Endothelial cell (in vitro differentiated cells): Measurements from ENCODE around the gene EIF2B5. TPM values are rescaled to one million over a fixed set of nuclear protein-coding genes. Genes with fewer than 3 reads are reported as not detected.
"Not testable (repeated sequence)": the region's sequence is repeated elsewhere in the genome, so short reads cannot be mapped to it uniquely, and the experiment has no call there.

Experiments used
- DNase-seq: peaks from one replicate; pipeline ENCODE4 v3.0.0; 2021; ENCODE audit warnings: low spot score
- H3K27ac Mint-ChIP-seq: one replicate; pipeline ENCODE4 v1.8.0; 2021; ENCODE audit warnings: mixed read lengths, inconsistent platforms; ENCODE audit not compliant: unreplicated experiment
- H3K27me3 Mint-ChIP-seq: one replicate; pipeline ENCODE4 v1.8.0; 2021; ENCODE audit warnings: mild to moderate bottlenecking, moderate library complexity, mixed read lengths, inconsistent platforms; ENCODE audit not compliant: unreplicated experiment
- H3K36me3 Mint-ChIP-seq: one replicate; pipeline ENCODE4 v1.8.0; 2021; ENCODE audit warnings: mild to moderate bottlenecking, low read depth, mixed read lengths, inconsistent platforms; ENCODE audit not compliant: unreplicated experiment
- H3K4me1 Mint-ChIP-seq: one replicate; pipeline ENCODE4 v1.8.0; 2021; ENCODE audit warnings: mild to moderate bottlenecking, mixed read lengths, inconsistent platforms; ENCODE audit not compliant: unreplicated experiment
- H3K4me3 Mint-ChIP-seq: one replicate; pipeline ENCODE4 v1.8.0; 2021; ENCODE audit warnings: mild to moderate bottlenecking, mixed read lengths, inconsistent platforms; ENCODE audit not compliant: unreplicated experiment
- H3K9me3 Mint-ChIP-seq: one replicate; pipeline ENCODE4 v1.8.0; 2021; ENCODE audit warnings: mixed read lengths, inconsistent platforms; ENCODE audit not compliant: unreplicated experiment
- total RNA-seq: library from RNA; stranded (reverse); fragmentation: NEBNext Ultra II Directional; extraction: Animal tissue kit (Norgen Biotek cat#: 25700); gene quantifications from one replicate; pipeline ENCODE4 v1.2.1, GENCODE V29; 2021; ENCODE audit not compliant: unreplicated experiment
- TF ChIP-seq, protein P1 (sequence below): fragments of 200-600 bp; sonication (generic); IDR thresholded peaks from one replicate; pipeline ENCODE4 v1.5.0; 2021; ENCODE audit warnings: antibody characterized with exemption; ENCODE audit not compliant: unreplicated experiment

EIF2B5 gene
- total RNA-seq, 1 donor from 2014 or later: 37.0 TPM

DNA sequence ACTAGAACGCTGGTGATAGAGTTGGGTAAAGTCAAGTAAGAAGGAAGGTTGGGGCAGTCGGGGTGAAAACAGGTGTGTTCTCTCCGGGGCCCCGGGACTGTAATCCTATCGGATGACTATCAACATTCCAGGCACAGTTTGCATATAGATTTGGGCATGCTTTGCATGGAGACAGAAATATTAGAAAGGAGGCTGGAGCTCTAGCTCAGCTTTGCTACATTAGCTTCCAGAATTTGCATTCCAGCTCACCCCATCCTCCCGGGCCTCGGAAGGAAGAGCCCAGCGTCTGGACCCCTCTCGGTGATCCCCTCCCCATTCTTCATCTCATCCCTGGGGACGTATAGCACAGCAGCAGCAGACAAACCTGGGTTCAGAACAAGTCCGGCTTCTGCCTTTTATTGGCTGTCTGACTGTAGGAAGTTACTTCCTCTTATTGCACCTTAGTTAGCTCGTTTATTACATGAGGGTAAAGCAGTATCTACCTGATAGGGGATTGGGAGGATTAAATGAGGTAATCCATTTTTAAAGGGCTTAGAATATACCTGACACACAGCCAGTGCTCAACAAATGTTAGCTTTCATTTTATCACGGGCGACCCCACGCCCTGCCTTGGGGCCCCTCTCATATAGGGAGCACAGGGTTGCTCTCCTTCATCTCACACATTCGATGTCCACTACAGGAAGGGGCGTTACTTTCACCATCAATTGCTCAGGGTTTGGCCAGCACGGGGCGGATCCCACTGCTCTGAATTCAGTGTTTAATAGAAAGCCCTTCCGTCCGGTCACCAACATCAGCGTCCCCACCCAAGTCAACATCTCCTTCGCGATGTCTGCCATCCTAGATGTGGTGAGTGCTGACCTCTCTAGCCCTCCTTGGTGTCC is 35.1 kb upstream of the EIF2B5 start:
- TF ChIP-seq, protein P1, sequence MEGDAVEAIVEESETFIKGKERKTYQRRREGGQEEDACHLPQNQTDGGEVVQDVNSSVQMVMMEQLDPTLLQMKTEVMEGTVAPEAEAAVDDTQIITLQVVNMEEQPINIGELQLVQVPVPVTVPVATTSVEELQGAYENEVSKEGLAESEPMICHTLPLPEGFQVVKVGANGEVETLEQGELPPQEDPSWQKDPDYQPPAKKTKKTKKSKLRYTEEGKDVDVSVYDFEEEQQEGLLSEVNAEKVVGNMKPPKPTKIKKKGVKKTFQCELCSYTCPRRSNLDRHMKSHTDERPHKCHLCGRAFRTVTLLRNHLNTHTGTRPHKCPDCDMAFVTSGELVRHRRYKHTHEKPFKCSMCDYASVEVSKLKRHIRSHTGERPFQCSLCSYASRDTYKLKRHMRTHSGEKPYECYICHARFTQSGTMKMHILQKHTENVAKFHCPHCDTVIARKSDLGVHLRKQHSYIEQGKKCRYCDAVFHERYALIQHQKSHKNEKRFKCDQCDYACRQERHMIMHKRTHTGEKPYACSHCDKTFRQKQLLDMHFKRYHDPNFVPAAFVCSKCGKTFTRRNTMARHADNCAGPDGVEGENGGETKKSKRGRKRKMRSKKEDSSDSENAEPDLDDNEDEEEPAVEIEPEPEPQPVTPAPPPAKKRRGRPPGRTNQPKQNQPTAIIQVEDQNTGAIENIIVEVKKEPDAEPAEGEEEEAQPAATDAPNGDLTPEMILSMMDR: no peak
- DNase-seq: no peak
- Mint-ChIP-seq H3K4me1 (no peaks in the 10 kb centered on the region), H3K27me3 (peaks cover 2% of the 10 kb centered on the region), H3K9me3 (no peaks in the 10 kb centered on the region), H3K4me3 (no peak overlapping the region), H3K36me3 (no peaks in the 10 kb centered on the region), H3K27ac (no peak overlapping the region)

DNA sequence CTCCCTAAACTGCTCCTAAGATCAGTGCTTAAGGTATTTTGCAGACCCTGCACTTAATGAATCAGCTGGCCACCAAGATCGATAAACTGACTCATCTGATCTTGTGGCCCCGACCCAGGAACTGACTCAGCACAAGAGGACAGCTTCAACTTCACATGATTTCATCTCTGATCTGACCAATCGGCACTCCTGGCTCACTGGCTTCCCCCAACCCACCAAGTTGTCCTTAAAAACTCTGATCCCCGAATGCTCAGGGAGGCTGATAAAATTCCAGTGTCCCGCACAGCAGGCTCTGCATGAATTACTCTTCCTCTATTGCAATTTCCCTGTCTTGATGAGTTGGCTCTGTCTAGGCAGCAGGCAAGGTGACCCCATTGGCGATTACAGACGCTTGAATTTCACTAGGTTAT is 24.8 kb upstream of the EIF2B5 start:
- no peaks in the 10 kb centered on the region for H3K4me1 Mint-ChIP-seq
- no peak overlapping the region for H3K4me3 Mint-ChIP-seq
- DNase-seq: no peak
- H3K27me3 Mint-ChIP-seq: peaks cover 1% of the 10 kb centered on the region
- no peak overlapping the region for H3K27ac Mint-ChIP-seq
- no peaks in the 10 kb centered on the region for H3K36me3 Mint-ChIP-seq
- no peaks in the 10 kb centered on the region for H3K9me3 Mint-ChIP-seq
- TF ChIP-seq, protein P1: no peak

DNA sequence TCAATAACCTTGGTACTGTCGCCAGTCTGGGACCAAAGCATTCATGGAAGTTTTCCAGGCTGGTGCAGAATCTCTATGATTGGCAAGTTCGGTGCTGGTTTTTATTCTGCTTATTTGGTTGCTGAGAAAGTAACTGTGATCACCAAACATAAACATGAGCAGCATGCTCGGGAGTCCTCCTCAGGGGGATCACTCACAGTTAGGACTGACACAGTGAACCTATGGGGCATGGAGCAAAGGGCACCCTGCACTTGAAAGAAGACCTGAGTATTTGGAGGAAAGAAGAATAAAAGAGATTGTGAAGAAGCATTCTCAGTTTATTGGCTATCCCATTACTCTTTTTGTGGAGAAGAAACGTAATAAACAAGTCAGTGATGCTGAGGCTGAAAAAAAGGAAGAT is 19.1 kb upstream of the EIF2B5 start:
- H3K9me3 Mint-ChIP-seq: no peaks in the 10 kb centered on the region
- no peak for DNase-seq
- H3K36me3 Mint-ChIP-seq: no peaks in the 10 kb centered on the region
- TF ChIP-seq, protein P1: no peak
- H3K27ac Mint-ChIP-seq: no peak overlapping the region
- no peaks in the 10 kb centered on the region for H3K4me1 Mint-ChIP-seq
- H3K4me3 Mint-ChIP-seq: no peak overlapping the region
- H3K27me3 Mint-ChIP-seq: peaks cover 4% of the 10 kb centered on the region

DNA sequence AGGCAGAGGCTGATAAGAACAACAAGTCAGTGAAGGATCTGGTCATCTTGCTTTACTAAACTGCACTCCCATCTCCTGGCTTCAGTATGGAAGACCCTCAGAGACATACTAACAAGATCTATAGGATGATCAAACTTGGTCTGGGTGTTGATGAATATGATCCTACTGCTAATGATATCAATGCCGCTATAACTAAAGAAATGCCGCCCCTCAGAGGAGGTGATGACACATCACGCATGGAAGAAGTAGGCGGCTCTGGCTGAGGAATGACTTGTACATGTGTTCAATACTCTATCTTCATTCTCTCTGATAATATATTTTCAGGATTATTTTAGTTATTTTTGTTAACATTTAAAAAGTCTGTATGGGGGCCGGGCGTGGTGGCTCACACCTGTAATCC is 17.5 kb upstream of the EIF2B5 start:
- Mint-ChIP-seq H3K9me3 (no peaks in the 10 kb centered on the region), H3K4me1 (no peaks in the 10 kb centered on the region), H3K27me3 (peaks cover 4% of the 10 kb centered on the region), H3K4me3 (no peak overlapping the region), H3K27ac (no peak overlapping the region), H3K36me3 (no peaks in the 10 kb centered on the region)
- no peak for DNase-seq
- TF ChIP-seq, protein P1: no peak

DNA sequence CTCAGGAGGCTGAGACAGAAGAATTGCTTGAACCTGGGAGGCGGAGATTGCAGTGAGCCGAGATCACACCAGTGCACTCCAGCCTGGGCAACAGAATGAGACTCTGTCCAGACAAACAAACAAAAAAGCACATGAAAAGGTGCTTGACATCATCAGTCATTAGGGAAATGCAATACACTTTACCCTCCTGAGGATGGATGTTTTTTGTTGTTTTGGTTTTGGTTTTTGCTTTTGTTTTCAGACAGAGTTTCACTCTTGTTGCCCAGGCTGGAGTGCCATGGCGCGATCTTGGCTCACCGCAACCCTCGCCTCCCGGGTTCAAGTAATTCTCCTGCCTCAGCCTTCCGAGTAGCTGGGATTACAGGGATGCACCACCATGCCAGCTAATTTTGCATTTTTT is 14.1 kb upstream of the EIF2B5 start:
- H3K27me3 Mint-ChIP-seq, DNase-seq, H3K27ac Mint-ChIP-seq, H3K4me1 Mint-ChIP-seq, H3K4me3 Mint-ChIP-seq, H3K36me3 Mint-ChIP-seq, H3K9me3 Mint-ChIP-seq: not testable (repeated sequence)
